ENCODE results near the gene HOOK1. TPM values are rescaled to one million over a fixed set of nuclear protein-coding genes. Genes with fewer than 3 reads are reported as not detected.

The HOOK1 gene
- total and polyA plus RNA-seq, 2 experiments from 2014 or later: 27.4 to 27.6 TPM

GRCh38 chr1:59856725-59857338 is 42.1 kb downstream of the HOOK1 start (continued):
- TF ChIP-seq ETS1 (IDR thresholded peaks at IDR 0.05) (no peak), STAT1 (IDR thresholded peaks at IDR 0.05; ENCODE audit: unreplicated experiment) (no peak), ZNF114 (CRISPR knock-in tag; IDR thresholded peaks at IDR 0.05) (no peak), ZNF331 (CRISPR knock-in tag; IDR thresholded peaks at IDR 0.05; ENCODE audit: low read depth) (no peak)

GRCh38 chr1:59857679-59858354 is 43.1 kb downstream of the HOOK1 start:
- no peak for DNase-seq (ENCODE audit: low spot score)
- Mint-ChIP-seq H3K27me3 (ENCODE audit: insufficient read depth, low read depth, poor library complexity) (no peaks in the 10 kb centered on the region), H3K4me3 (no peak overlapping the region), H3K27ac (no peak overlapping the region; the same call in 1 of the 2 replicates), H3K36me3 (ENCODE audit: low read depth) (peaks cover 16% of the 10 kb centered on the region), H3K4me1 (peaks cover 8% of the 10 kb centered on the region; the same call in 2 of the 3 replicates), H3K9me3 (peaks cover 2% of the 10 kb centered on the region; the same call in 1 of the 3 replicates)
- H2AFZ ChIP-seq: no peak overlapping the region
- no peaks in the 10 kb centered on the region for H3K36me3 ChIP-seq (ENCODE audit: insufficient read depth)
- no peaks in the 10 kb centered on the region for H4K20me1 ChIP-seq (replicated peaks; ENCODE audit: insufficient read depth)
- H3K9me2 ChIP-seq (ENCODE audit: insufficient read depth): no peaks in the 10 kb centered on the region
- H3K4me1 ChIP-seq (ENCODE audit: insufficient read depth): peaks cover 4% of the 10 kb centered on the region; the same call in 1 of the 2 replicates
- no peaks in the 10 kb centered on the region for H3F3A ChIP-seq (replicated peaks; ENCODE audit: low read depth)
- ATAC-seq: no peak
- TF ChIP-seq JUNB (IDR thresholded peaks at IDR 0.05; ENCODE audit: unreplicated experiment): no peak
- no peak for TF ChIP-seq ZNF114 (CRISPR knock-in tag; IDR thresholded peaks at IDR 0.05)
- TF ChIP-seq, protein P1, sequence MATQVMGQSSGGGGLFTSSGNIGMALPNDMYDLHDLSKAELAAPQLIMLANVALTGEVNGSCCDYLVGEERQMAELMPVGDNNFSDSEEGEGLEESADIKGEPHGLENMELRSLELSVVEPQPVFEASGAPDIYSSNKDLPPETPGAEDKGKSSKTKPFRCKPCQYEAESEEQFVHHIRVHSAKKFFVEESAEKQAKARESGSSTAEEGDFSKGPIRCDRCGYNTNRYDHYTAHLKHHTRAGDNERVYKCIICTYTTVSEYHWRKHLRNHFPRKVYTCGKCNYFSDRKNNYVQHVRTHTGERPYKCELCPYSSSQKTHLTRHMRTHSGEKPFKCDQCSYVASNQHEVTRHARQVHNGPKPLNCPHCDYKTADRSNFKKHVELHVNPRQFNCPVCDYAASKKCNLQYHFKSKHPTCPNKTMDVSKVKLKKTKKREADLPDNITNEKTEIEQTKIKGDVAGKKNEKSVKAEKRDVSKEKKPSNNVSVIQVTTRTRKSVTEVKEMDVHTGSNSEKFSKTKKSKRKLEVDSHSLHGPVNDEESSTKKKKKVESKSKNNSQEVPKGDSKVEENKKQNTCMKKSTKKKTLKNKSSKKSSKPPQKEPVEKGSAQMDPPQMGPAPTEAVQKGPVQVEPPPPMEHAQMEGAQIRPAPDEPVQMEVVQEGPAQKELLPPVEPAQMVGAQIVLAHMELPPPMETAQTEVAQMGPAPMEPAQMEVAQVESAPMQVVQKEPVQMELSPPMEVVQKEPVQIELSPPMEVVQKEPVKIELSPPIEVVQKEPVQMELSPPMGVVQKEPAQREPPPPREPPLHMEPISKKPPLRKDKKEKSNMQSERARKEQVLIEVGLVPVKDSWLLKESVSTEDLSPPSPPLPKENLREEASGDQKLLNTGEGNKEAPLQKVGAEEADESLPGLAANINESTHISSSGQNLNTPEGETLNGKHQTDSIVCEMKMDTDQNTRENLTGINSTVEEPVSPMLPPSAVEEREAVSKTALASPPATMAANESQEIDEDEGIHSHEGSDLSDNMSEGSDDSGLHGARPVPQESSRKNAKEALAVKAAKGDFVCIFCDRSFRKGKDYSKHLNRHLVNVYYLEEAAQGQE (IDR thresholded peaks at IDR 0.05; ENCODE audit: unreplicated experiment): no peak
- TF ChIP-seq, protein P2, sequence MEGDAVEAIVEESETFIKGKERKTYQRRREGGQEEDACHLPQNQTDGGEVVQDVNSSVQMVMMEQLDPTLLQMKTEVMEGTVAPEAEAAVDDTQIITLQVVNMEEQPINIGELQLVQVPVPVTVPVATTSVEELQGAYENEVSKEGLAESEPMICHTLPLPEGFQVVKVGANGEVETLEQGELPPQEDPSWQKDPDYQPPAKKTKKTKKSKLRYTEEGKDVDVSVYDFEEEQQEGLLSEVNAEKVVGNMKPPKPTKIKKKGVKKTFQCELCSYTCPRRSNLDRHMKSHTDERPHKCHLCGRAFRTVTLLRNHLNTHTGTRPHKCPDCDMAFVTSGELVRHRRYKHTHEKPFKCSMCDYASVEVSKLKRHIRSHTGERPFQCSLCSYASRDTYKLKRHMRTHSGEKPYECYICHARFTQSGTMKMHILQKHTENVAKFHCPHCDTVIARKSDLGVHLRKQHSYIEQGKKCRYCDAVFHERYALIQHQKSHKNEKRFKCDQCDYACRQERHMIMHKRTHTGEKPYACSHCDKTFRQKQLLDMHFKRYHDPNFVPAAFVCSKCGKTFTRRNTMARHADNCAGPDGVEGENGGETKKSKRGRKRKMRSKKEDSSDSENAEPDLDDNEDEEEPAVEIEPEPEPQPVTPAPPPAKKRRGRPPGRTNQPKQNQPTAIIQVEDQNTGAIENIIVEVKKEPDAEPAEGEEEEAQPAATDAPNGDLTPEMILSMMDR (conservative IDR thresholded peaks at IDR 0.05; ENCODE audit: low read depth in 2 of 2): no peak
- no peak for TF ChIP-seq NANOG (IDR thresholded peaks at IDR 0.05; ENCODE audit: borderline replicate concordance)
- no peak for TF ChIP-seq ZNF331 (CRISPR knock-in tag; IDR thresholded peaks at IDR 0.05; ENCODE audit: low read depth)
- no peak for TF ChIP-seq CREB1 (CRISPR knock-in tag; IDR thresholded peaks at IDR 0.05; ENCODE audit: low read depth)
- no peak for TF ChIP-seq POLR2AphosphoS5 (IDR thresholded peaks at IDR 0.05; ENCODE audit: low read depth)
- no peak for TF ChIP-seq ZNF462 (CRISPR knock-in tag; IDR thresholded peaks at IDR 0.05)
- H3K4me3 ChIP-seq: no peak overlapping the region
- H3K79me2 ChIP-seq (replicated peaks; ENCODE audit: insufficient read depth): 0 out of 2 replicates have a peak, but pooled peaks cover 7% of the 10 kb centered on the region
- H3K27me3 ChIP-seq (ENCODE audit: insufficient read depth): no peaks in the 10 kb centered on the region
- H3K27ac ChIP-seq (ENCODE audit: low read depth): no peak overlapping the region
- no peak overlapping the region for H3K4me2 ChIP-seq

Data from GM23338 (cell line).